Measurements from ENCODE around the gene SLC9A5. TPM values are rescaled to one million over a fixed set of nuclear protein-coding genes. Genes with fewer than 3 reads are reported as not detected.

SLC9A5 gene
- total RNA-seq, 1 experiment from 2014 or later, result 1.6 TPM

DNA sequence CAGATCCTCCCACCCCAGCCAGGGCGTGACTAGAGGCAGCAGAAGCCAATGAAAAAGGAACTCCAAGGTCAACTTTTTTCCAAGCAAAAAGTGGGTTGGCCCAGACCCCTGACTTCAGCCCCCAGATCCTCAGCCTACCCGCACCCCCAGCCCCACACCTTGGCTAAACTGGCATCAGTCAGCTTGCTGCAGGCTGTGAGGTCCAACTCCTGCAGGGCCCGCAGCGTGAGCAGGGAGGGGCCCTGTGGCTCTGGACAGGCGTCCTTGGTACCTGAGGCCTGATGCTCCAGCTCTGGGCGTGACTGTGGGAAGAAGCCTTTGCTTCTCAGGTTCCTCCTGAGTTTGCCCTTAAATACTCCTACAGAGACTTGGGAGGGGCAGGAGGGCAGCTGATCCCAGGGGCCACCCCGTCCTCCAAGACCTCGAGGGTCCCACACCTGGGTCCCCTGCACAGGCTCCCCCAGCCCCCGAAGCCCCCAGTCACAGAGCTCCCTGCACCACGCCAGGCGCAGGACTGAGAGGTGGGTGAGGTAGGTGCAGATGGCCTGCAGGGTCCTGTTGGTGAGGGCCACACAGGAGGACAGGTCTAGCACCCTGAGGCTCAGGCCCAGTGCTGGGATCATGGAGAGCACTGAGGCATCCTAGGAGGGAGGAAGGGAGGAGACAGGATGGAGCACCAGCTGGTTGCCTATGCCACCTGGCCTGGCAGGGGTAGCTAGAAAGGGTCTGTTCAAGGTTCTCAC is 40.5 kb upstream of the SLC9A5 start:
- Histone ChIP-seq H3K4me1 (replicated peaks) (peaks cover 13% of the 10 kb centered on the region), H3K27me3 (replicated peaks) (no peaks in the 10 kb centered on the region), H3K9me3 (replicated peaks) (no peaks in the 10 kb centered on the region), H3K36me3 (peaks cover 33% of the 10 kb centered on the region), H3K4me3 (no peak overlapping the region), H3K27ac (no peak overlapping the region)
- DNase-seq (ENCODE audit: low read depth in 1 of 2, low spot score in 2 of 2), result no peak

DNA sequence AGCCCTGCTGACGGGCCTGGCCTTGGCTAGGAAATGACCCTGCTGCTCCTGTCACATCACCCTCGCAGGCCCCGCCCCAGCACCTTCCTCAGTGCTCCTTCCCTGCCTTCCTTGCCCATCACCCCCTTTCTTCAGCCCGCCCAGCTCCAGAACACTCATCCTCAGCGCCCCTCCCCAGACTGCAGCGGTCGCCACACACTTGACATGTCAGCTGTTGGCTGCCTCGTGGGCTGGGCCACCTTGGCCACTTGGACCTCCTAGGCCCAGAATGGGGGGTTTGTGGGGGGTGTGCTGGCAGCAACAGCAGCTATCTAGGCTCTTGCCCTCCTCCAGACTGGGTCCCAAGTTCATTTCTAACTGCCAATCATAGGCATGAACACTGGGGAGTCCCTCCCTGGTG is 39.2 kb upstream of the SLC9A5 start:
- Histone ChIP-seq H3K27ac (no peak overlapping the region), H3K4me1 (replicated peaks) (peaks cover 13% of the 10 kb centered on the region), H3K27me3 (replicated peaks) (no peaks in the 10 kb centered on the region), H3K36me3 (peaks cover 23% of the 10 kb centered on the region), H3K9me3 (replicated peaks) (no peaks in the 10 kb centered on the region), H3K4me3 (no peak overlapping the region)
- DNase-seq (ENCODE audit: low read depth in 1 of 2, low spot score in 2 of 2), result no peak

DNA sequence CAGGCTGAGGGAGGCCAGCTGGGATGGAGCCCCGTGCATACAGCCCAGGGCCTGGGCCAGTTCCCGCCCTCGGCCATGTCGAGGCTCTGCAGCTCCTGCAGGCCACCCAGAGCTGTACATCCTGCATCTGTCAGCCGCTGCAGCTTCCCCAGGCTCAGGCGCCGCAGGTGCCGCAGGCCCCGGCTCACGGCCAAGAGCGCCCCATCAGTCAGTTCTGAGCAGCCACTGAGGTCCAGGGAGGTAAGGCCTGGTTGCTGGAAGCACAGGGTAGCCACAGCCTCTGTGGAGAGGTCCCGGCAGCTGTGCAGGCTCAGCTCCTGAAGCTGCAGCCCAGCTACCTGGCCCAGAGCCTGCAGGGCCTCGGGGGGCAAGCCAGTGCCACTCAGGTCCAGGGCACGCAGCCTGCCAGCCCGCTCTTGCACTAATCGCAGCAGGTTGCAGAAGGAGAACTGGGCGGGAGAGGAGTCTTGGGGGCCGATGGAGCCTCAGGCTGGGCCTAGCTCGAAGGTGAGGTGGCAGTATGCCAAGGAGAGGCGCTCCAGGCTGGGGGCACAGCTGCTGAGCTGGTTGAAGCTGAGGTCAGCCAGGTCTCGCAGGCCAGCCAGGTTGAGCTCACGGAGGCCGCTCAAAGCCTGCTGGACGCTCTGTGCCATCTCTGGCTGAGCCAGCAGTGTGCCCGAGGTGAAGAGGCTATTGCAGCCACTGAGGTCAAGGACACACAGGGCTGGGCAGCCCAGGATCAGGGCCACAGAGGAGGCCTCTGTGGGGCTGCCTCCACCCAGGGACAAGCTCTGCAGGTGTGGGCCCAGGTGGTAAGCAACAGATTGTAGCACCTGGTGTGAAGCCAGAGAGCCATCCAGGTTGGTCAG is 38.5 kb upstream of the SLC9A5 start:
- DNase-seq (ENCODE audit: low read depth in 1 of 2, low spot score in 2 of 2), result no peak
- H3K9me3 ChIP-seq (replicated peaks), result no peaks in the 10 kb centered on the region
- H3K4me3 ChIP-seq, result no peak overlapping the region
- H3K4me1 ChIP-seq (replicated peaks), result peaks cover 13% of the 10 kb centered on the region
- peaks cover 21% of the 10 kb centered on the region for H3K36me3 ChIP-seq
- H3K27me3 ChIP-seq (replicated peaks), result no peaks in the 10 kb centered on the region
- H3K27ac ChIP-seq, result no peak overlapping the region

DNA sequence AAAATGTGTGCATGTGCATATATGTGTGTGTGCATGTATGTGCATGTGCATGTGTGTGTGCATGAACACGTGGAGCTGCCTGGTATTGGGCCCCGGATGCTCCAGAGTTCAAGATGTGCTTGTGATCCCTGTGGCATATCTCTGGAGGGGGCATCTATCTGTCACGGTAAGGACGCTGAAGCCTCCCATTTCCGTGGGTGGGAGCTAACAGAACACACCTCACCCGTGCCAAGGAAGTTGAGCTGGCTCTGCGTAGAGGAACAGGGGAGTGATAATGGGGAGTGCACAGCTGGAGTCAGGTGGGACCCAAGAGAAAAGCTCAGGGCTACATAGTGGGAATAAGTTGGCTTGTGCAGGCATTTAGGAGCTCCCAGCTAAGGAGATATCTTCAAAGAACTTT is 37.1 kb upstream of the SLC9A5 start:
- Histone ChIP-seq H3K4me3 (no peak overlapping the region), H3K4me1 (replicated peaks) (peaks cover 13% of the 10 kb centered on the region), H3K27me3 (replicated peaks) (no peaks in the 10 kb centered on the region), H3K27ac (no peak overlapping the region), H3K36me3 (peaks cover 11% of the 10 kb centered on the region; the same call in 1 of the 2 replicates), H3K9me3 (replicated peaks) (no peaks in the 10 kb centered on the region)
- no peak for DNase-seq (ENCODE audit: low read depth in 1 of 2, low spot score in 2 of 2)

DNA sequence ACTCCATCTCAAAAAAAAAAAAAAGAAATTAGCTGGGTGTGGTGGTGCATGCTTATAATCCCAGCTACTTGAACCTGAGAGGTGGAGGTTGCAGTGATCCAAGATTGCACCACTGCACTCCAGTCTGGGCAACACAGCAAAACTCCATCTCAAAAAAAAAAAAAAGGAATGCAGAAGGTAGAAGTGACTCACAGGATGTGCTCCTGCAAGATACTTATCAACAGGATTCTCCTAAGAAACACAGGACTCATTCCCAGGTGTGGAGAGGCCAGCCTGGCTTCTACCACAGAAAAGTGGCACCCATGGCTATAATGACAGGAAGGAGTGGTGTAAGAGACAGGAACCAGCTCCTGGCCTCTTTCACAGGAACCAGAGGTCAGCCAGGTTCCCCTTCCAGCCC is 36.0 kb upstream of the SLC9A5 start:
- Histone ChIP-seq H3K36me3 (no peaks in the 10 kb centered on the region), H3K27me3 (replicated peaks) (no peaks in the 10 kb centered on the region), H3K9me3 (replicated peaks) (no peaks in the 10 kb centered on the region), H3K27ac (no peak overlapping the region), H3K4me1 (replicated peaks) (peaks cover 7% of the 10 kb centered on the region), H3K4me3 (no peak overlapping the region)
- no peak for DNase-seq (ENCODE audit: low read depth in 1 of 2, low spot score in 2 of 2)

DNA sequence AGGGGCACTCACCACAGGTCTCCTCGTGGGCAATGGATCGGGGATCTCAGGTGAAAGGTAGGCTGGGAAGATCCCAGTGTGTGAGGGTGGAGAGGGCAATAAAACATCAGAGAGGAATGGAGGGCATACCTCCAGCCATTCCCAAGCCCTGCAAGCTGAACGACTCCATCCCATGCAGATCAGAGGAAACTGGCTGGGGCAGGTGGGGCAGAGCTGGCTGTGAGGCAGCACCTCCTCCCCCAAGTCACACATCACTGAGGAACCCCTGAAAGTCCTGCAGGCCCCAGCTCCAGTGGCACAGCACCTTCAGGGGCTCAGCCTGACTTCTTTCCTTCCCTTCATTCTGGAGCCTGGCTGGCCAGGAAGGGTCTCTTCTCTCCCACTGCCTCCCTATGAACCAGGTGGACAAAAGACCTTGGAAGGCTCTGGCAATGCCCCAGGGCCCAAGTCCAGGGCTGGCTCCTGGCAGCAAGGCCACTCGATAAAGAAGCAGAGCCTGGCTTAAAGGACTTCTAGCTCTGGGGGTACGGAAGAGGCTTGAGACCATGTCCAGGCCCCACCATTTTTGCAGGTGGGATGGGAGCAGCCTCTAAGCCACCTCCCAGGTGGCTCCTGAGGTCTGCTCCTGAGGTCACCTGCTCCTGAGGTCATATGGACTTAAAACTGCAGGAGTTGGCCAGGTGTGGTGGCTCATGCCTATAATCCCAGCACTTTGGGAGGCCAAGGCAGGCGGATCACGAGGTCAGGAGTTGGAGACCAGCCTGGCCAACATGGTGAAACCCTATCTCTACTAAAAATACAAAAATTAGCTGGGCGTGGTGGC is 35.4 kb upstream of the SLC9A5 start:
- DNase-seq (ENCODE audit: low read depth in 1 of 2, low spot score in 2 of 2), result no peak
- H3K4me1 ChIP-seq (replicated peaks), result peaks cover under 1% of the 10 kb centered on the region; the same call in 1 of the 2 replicates

DNA sequence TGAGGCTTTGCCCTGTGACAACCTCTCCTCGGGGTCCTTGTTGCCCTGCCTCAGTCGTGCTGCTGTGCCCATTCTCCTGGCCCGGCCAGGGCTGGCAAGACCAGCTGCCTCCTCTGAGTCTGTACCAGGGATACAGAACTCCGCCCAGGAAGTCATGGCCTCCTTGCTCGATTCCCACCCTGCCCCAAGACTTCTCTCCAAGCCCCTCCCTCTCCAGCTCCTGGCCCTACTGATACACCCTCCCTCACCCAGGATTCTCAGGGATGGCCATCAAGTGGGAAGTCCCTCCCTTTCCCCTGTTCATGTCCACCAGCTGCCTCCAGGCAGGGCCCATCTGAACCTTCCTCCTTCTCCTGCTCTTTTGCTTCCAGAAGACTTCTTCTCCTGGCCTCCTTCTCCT is 33.1 kb upstream of the SLC9A5 start:
- no peak for DNase-seq (ENCODE audit: low read depth in 1 of 2, low spot score in 2 of 2)
- Histone ChIP-seq H3K27me3 (replicated peaks) (no peaks in the 10 kb centered on the region), H3K27ac (no peak overlapping the region), H3K36me3 (no peaks in the 10 kb centered on the region), H3K4me3 (no peak overlapping the region), H3K9me3 (replicated peaks) (no peaks in the 10 kb centered on the region), H3K4me1 (replicated peaks) (peaks cover 6% of the 10 kb centered on the region)

More for the DNA sequence above, 35.4 kb upstream of the SLC9A5 start:
- Histone ChIP-seq H3K9me3 (replicated peaks) (no peaks in the 10 kb centered on the region), H3K27ac (no peak overlapping the region), H3K27me3 (replicated peaks) (no peaks in the 10 kb centered on the region), H3K4me3 (no peak overlapping the region), H3K36me3 (no peaks in the 10 kb centered on the region)

DNA sequence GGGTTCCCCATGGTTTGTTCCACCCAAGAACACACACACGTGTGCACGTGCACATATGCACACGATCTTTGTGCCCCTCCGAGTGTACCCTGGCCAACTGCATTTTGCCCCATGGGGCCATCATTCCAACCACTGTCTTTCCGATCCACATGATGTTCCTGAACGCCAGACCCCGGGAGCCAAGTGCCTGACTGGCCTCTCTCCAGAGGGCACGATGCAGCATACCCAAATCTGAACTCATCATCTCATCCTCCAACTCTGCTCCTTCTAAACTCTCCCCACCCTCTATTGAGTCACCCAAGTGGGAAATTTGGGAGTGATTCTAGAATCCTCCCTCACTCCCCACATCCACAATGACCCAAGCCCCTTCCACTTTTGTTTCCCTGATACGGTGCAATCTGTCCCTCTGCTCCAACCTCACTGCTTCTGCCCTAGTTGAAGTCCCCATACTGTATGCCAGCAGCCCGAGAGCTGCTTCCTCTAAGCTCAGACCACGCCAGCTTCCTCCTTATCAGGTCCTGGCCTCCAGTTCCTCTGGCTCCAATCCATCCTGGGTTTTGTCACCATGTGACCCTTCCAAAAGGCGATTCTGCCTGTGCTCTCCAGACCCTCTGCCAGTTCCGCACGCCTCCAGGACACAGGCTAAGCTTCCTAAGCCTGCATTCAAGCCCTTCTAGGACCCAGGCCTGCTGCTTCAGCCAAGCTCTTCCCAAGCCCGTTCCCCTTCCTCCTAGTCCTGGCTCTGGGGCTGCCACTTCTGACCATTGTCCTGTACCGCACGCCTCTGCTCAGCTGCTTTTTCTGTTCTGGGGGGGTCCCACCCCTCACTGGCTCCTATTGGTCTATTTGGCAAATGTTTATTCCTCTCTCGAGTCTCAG is 31.9 kb upstream of the SLC9A5 start:
- Histone ChIP-seq H3K36me3 (no peaks in the 10 kb centered on the region), H3K27ac (no peak overlapping the region), H3K4me1 (replicated peaks) (peaks cover 6% of the 10 kb centered on the region), H3K9me3 (replicated peaks) (no peaks in the 10 kb centered on the region), H3K27me3 (replicated peaks) (no peaks in the 10 kb centered on the region), H3K4me3 (no peak overlapping the region)
- no peak for DNase-seq (ENCODE audit: low read depth in 1 of 2, low spot score in 2 of 2)

DNA sequence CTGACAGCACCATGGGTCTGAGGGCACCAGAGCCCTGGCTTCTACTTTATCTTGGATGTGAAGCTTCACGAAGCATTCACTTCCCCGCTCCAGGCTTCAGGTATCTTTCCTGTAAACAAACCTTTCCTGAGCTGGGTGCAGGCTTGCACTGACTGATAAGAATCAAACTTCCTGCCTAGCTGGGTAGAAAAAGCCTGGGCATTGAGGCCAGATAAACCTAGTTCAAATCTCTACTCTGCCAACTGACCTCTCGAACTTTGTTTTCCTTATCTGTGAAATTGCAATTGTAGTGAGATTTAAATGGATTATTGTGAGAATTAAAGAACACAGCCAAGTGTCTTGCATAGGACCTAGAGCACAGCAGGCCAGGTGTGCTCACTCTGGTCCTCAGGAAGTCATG is 24.8 kb upstream of the SLC9A5 start:
- no peak overlapping the region for H3K4me3 ChIP-seq
- H3K9me3 ChIP-seq (replicated peaks), result no peaks in the 10 kb centered on the region
- DNase-seq (ENCODE audit: low read depth in 1 of 2, low spot score in 2 of 2), result no peak
- no peaks in the 10 kb centered on the region for H3K27me3 ChIP-seq (replicated peaks)
- no peak overlapping the region for H3K27ac ChIP-seq
- H3K4me1 ChIP-seq (replicated peaks), result peaks cover 21% of the 10 kb centered on the region
- H3K36me3 ChIP-seq, result peaks cover 18% of the 10 kb centered on the region

DNA sequence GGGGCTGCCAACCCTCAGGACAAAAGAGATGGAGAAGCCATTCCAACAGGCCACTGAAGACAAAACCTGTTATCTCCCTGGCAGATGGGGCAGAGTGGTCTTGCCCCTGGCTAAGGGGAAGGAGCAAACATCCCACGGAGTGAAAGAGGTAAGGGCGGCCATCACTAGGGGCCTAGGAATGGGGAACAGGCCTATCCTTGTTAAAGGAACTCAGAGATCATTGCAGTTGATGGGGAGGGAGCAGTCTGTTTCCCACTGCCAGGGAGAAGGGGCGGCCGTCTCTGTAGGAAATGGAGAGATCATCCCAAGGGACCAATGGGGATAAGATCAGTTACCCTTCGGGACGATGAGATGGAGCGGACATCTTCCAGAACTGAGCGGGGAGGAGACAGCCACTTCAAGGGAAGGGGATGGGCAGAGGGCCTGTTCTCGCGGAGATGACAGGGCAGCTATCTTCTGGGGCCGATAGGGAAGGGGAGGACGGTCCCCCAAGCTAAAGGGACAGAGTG is 22.4 kb upstream of the SLC9A5 start:
- H3K27ac ChIP-seq, result peak overlapping the region; percentile 38
- H3K4me1 ChIP-seq (replicated peaks), result peaks cover 20% of the 10 kb centered on the region
- no peaks in the 10 kb centered on the region for H3K9me3 ChIP-seq (replicated peaks)
- no peak for DNase-seq (ENCODE audit: low read depth in 1 of 2, low spot score in 2 of 2)
- peak overlapping the region; percentile 80 for H3K4me3 ChIP-seq
- peaks cover 41% of the 10 kb centered on the region for H3K36me3 ChIP-seq
- no peaks in the 10 kb centered on the region for H3K27me3 ChIP-seq (replicated peaks)

DNA sequence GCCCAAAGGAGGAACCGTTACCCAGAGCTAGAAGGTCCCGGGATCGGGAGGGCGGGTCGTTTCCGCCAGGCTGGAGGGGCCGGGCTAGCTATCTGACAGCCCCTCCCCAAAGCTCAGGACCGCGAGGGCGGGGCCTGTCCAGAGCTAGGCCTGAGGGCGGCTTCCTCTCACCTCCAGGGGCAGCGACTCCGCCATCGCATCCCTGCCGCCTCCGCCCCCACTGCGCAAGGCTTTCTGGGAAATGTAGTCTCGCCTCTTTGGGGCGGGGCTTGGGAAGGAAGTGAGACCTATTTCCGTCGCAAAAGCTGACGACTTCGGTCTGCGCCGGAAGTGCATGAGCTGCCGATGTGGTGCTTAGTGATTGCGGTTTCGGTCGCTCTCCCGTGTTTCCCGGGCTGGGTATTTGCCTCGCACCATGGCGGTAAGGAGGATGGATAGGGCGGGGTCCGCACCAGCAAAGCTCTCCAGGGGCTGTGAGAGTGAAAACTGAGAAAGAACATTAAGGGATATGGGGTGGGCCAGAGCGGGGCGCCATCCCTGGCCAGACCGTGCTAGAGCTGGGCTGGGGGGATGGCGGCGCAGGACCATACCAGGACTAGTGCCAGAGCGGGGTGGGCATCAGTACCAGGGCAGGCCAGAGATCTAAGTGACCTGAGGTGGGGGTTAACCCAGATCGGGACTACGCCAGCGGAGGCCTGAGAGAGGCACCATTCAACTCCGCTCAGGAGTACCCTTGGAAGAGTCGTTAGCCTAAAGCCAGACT is 21.8 kb upstream of the SLC9A5 start, which contains the start of gene TMEM208:
TSS of gene TMEM208 (plus strand) at position 327 of the 763 bp plus-strand sequence. CDS start at position 416, 89 bp downstream.
- Histone ChIP-seq H3K36me3 (peaks cover 48% of the 10 kb centered on the region), H3K9me3 (replicated peaks) (no peaks in the 10 kb centered on the region), H3K4me1 (replicated peaks) (peaks cover 20% of the 10 kb centered on the region), H3K27me3 (replicated peaks) (no peaks in the 10 kb centered on the region), H3K27ac (peak within 1 kb of the TSS; percentile 46), H3K4me3 (peak within 1 kb of the TSS; percentile 80)
- DNase-seq (ENCODE audit: low read depth in 1 of 2, low spot score in 2 of 2), result peak; percentile 99

DNA sequence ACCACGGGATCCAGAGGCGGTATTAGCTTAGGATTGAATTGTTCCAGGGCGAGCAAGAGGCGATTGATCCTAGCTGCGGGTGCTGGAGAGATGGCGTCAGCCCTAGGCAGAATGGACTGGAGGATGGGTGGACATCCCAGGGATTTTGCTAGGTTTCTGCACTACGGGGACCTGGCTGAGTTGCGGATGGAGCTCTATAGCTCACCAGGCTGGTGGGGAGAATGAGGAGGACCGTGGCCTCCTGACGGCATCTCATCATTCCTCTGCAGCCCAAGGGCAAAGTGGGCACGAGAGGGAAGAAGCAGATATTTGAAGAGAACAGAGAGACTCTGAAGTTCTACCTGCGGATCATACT is 21.2 kb upstream of the SLC9A5 start:
- Histone ChIP-seq H3K4me1 (replicated peaks) (peaks cover 20% of the 10 kb centered on the region), H3K27ac (peak overlapping the region; percentile 46), H3K9me3 (replicated peaks) (no peaks in the 10 kb centered on the region), H3K36me3 (peaks cover 49% of the 10 kb centered on the region), H3K27me3 (replicated peaks) (no peaks in the 10 kb centered on the region), H3K4me3 (peak overlapping the region; percentile 80)
- DNase-seq (ENCODE audit: low read depth in 1 of 2, low spot score in 2 of 2), result no peak
